ENCODE results near the gene LRRC45. TPM values are rescaled to one million over a fixed set of nuclear protein-coding genes. Genes with fewer than 3 reads are reported as not detected.

The LRRC45 gene
- polyA plus RNA-seq, 3 donors = 7.3 to 10.2 (median 8.1) TPM

- WGBS, 3 donors = 88 to 93% (median 88%) methylated on average over 39 to 41 of the region's 41 CpGs
Measured at GRCh38 chr17:82004517-82005455, 18.3 kb upstream of the LRRC45 start.

GRCh38 chr17:82005701-82006348 is 17.3 kb upstream of the LRRC45 start:
- WGBS, 3 donors = 82 to 91% (median 88%) methylated on average over 26 to 30 of the region's 30 CpGs
- no peak overlapping the region for H3K27ac ChIP-seq (ENCODE audit: low read depth, low read length)

More at GRCh38 chr17:82004517-82005455, 18.3 kb upstream of the LRRC45 start:
- no peak overlapping the region for H3K27ac ChIP-seq (ENCODE audit: low read depth, low read length)

GRCh38 chr17:82006468-82007227 is 16.5 kb upstream of the LRRC45 start:
- no peak overlapping the region for H3K27ac ChIP-seq (ENCODE audit: low read depth, low read length)

GRCh38 chr17:82007228-82007494 is 15.9 kb upstream of the LRRC45 start:
- H3K27ac ChIP-seq (ENCODE audit: low read depth, low read length) = no peak overlapping the region
- 83 to 91% (median 86%) methylated on average over 6 of the region's 6 CpGs for WGBS, 3 donors

More at GRCh38 chr17:82006468-82007227, 16.5 kb upstream of the LRRC45 start:
- WGBS, 3 donors = 78 to 85% (median 81%) methylated on average over 22 to 24 of the region's 24 CpGs

- WGBS, 3 donors = 86 to 90% (median 90%) methylated on average over 28 to 30 of the region's 30 CpGs
- H3K27ac ChIP-seq (ENCODE audit: low read depth, low read length) = no peak overlapping the region
Measured at GRCh38 chr17:82007495-82008257, 15.4 kb upstream of the LRRC45 start.

GRCh38 chr17:82008258-82008940 is 14.7 kb upstream of the LRRC45 start:
- no peak overlapping the region for H3K27ac ChIP-seq (ENCODE audit: low read depth, low read length)
- 85 to 91% (median 91%) methylated on average over 23 to 26 of the region's 26 CpGs for WGBS, 3 donors

GRCh38 chr17:82008941-82009405 is 14.1 kb upstream of the LRRC45 start:
- 89 to 93% (median 90%) methylated on average over 23 to 28 of the region's 28 CpGs for WGBS, 3 donors
- no peak overlapping the region for H3K27ac ChIP-seq (ENCODE audit: low read depth, low read length)

GRCh38 chr17:82009413-82009812 is 13.7 kb upstream of the LRRC45 start:
- 80 to 89% (median 83%) methylated on average over 15 of the region's 15 CpGs for WGBS, 3 donors
- no peak overlapping the region for H3K27ac ChIP-seq (ENCODE audit: low read depth, low read length)

GRCh38 chr17:82010575-82011525 is 12.3 kb upstream of the LRRC45 start:
- 93 to 95% (median 94%) methylated on average over 37 to 39 of the region's 39 CpGs for WGBS, 3 donors
- no peak overlapping the region for H3K27ac ChIP-seq (ENCODE audit: low read depth, low read length)

- no peak overlapping the region for H3K27ac ChIP-seq (ENCODE audit: low read depth, low read length)
- WGBS, 3 donors = 91 to 94% (median 94%) methylated on average over 13 to 19 of the region's 19 CpGs
Measured at GRCh38 chr17:82011617-82012187, 11.4 kb upstream of the LRRC45 start.

GRCh38 chr17:82012261-82012639 is 10.9 kb upstream of the LRRC45 start:
- 71 to 76% (median 74%) methylated on average over 19 to 20 of the region's 20 CpGs for WGBS, 3 donors
- no peak overlapping the region for H3K27ac ChIP-seq (ENCODE audit: low read depth, low read length)

GRCh38 chr17:82012640-82013295 is 10.3 kb upstream of the LRRC45 start:
- H3K27ac ChIP-seq (ENCODE audit: low read depth, low read length) = no peak overlapping the region
- 82 to 88% (median 85%) methylated on average over 15 to 19 of the region's 19 CpGs for WGBS, 3 donors

- no peak overlapping the region for H3K27ac ChIP-seq (ENCODE audit: low read depth, low read length)
- WGBS, 3 donors = 59 to 85% (median 71%) methylated on average over 22 of the region's 22 CpGs
Measured at GRCh38 chr17:82013341-82013740, 9.8 kb upstream of the LRRC45 start.

- no peak overlapping the region for H3K27ac ChIP-seq (ENCODE audit: low read depth, low read length)
- 91 to 93% (median 92%) methylated on average over 15 to 16 of the region's 16 CpGs for WGBS, 3 donors
Measured at GRCh38 chr17:82013772-82014321, 9.3 kb upstream of the LRRC45 start.

GRCh38 chr17:82014432-82014831 is 8.7 kb upstream of the LRRC45 start:
- 70 to 83% (median 79%) methylated on average over 22 to 23 of the region's 23 CpGs for WGBS, 3 donors
- no peak overlapping the region for H3K27ac ChIP-seq (ENCODE audit: low read depth, low read length)

- no peak overlapping the region for H3K27ac ChIP-seq (ENCODE audit: low read depth, low read length)
- 84 to 92% (median 86%) methylated on average over 13 of the region's 13 CpGs for WGBS, 3 donors
Measured at GRCh38 chr17:82014971-82015310, 8.2 kb upstream of the LRRC45 start.
